H54 (cell line): ENCODE data around the gene SLC9A9.

ENCODE experiments used
- DNase-seq: peaks from one replicate; pipeline ENCODE4 v3.0.0; 2011; ENCODE audit warnings: low spot score, mixed read lengths; ENCODE audit not compliant: insufficient read length
- FAIRE-seq: peaks from 3 replicates; lab custom pipeline; 2011; peaks lifted over from hg19 to GRCh38; lab: Jason Lieb, UNC
- POLR2A ChIP-seq: IDR thresholded peaks from 2 replicates; pipeline ENCODE4 v1.6.1; 2011; ENCODE audit warnings: low read depth, mild to moderate bottlenecking, low read length

The SLC9A9 gene

DNA sequence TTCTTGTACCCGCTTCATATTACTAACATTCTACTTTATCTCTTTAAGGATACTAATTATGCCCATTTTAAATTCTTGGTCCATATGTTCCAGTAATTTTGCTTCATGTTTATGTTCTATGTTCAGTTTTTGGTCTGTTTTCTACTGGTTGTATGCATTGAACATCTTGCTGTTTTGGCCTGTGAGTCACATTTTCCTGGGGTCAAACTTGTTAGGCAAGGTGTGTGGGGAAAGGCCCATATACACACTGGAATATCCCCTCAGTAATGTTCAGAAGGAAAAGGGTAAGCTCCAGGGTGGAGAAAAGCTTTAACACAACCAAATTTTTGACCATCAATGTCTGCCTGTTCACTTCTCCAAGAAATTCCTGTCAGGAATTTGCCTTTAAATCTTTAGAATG is 337.7 kb downstream of the SLC9A9 start:
- TF ChIP-seq POLR2A, result no peak
- DNase-seq (no peak), FAIRE-seq (no peak)

GRCh38 chr3:143507735-143508580 is 340.3 kb downstream of the SLC9A9 start:
- FAIRE-seq (peak; percentile 95), DNase-seq (peak; percentile 6)
- TF ChIP-seq POLR2A, result no peak

DNA sequence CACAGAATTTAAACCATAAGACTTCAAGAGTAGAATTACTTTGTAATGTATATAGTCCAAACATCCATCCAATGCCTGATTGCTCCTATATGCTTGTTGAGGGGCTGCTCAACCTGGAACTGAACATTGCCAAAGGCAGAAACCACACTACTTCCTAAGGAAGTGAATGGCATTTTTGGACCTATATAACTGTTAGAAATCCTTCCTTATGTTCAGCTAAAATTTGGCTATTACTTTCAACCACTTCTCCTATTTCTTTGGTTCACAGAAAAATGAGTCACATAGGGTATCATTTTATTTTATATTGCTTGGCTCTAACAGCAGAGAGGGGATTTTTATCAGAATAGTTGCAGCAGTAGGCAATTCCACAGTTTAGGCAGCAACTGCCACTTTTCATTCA is 342.1 kb downstream of the SLC9A9 start:
- TF ChIP-seq POLR2A, result no peak
- DNase-seq (no peak), FAIRE-seq (no peak)

DNA sequence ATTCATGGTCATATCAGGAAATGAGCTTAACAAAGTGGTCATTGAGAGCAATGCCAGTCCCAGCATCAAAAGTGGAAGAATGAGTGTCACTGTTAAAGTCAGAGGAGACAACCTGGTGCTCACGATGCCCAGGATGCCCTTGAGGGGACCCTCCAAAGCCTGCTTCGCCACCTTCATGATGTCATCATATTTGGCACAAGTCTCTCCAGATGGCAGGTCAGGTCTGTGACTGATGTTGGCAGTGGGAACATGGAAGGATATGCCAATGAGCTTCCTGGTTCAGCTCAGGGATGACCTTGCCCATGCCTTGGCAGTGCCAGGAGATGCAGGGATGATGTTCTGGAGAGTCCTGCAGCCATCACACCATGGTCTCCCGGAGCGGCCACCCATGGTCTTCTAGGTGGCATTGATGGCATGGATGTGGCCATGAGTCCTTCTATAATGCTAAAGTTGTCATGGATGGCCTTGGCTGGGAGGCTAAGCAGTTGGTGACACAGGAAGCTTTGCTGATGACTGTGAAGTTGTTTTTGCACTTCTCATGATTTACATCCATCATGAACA is 344.9 kb downstream of the SLC9A9 start:
- FAIRE-seq, result no peak

GRCh38 chr3:143502081-143502480 is 346.2 kb downstream of the SLC9A9 start:
- FAIRE-seq (no peak), DNase-seq (no peak)
- no peak for TF ChIP-seq POLR2A

More for the DNA sequence above, 344.9 kb downstream of the SLC9A9 start:
- TF ChIP-seq POLR2A, result no peak
- no peak for DNase-seq

DNA sequence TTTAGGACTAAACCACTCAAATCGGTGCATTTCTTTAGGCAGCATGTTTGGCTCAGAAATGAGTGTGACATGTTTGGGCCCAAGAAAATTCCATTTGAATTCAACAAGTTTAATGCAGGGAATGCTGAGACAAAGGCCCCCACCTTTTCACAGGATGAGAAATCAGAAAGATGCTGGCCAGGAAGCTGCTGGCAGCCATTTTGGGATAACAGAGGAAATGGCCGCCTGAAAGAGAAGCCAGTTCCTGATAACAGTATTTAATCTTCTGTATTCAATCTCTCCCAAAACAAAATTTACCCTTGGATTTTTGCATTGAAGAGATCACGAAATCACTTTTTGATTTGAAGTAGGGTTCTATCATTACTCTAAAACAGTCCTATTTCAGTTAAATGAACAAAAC is 350.9 kb downstream of the SLC9A9 start:
- FAIRE-seq, result no peak
- no peak for DNase-seq
- TF ChIP-seq POLR2A, result no peak

GRCh38 chr3:143496191-143496590 is 352.1 kb downstream of the SLC9A9 start:
- TF ChIP-seq POLR2A, result no peak
- DNase-seq (no peak), FAIRE-seq (no peak)

DNA sequence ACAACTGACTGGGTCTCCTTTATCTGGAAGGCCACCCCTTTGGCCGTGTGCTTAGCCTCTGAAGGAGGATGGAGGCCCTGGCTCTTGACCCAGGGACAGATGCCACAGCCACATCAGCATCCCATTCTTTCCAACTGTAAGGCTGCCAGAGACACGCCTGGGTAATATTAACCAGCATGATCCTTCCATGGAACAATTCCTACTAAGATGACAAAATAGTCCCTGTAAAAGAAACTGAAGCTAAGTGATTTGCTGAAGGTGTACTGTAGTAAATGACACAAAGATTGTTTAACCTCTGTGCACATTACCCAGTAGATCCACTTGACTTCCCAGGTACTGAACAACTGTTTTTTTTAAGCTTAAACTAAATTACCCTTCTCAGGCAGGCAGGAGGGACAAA is 352.7 kb downstream of the SLC9A9 start:
- FAIRE-seq (no peak), DNase-seq (no peak)

GRCh38 chr3:143486611-143487010 is 361.7 kb downstream of the SLC9A9 start:
- DNase-seq (no peak), FAIRE-seq (no peak)
- TF ChIP-seq POLR2A, result no peak

More for the DNA sequence above, 352.7 kb downstream of the SLC9A9 start:
- TF ChIP-seq POLR2A, result no peak

DNA sequence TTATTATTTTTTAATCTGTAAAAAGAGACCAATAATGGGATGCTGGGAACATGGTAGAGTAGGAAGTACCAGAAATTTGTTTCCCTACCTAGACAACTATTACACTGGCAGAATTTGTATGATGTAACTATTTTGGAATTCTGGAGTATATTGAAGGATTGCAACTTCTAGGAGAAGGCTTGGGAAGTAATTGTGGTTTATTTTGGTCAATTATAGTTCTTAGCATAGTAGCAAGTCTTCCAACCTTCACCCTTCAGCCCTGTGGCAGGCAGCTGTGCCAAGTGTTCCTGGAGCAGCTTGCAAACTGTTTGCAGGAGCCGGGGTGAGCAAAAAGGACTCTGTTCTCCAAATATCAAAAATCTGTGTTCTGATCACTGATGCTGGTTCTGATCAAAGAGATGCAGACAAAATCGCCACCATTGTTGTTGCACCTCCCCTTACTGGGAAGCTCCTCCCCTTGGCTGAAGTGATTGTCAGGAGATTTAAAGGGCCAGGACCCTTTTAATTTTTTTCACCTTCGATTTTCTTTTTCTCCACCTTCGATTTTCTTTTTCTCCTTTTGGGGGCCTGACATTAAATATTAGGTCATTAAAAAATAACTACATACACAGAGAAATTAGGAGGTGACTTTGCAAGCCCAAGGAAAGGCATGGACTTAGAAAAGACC is 363.3 kb downstream of the SLC9A9 start:
- no peak for TF ChIP-seq POLR2A
- FAIRE-seq, result peak; percentile 58
- DNase-seq, result no peak

DNA sequence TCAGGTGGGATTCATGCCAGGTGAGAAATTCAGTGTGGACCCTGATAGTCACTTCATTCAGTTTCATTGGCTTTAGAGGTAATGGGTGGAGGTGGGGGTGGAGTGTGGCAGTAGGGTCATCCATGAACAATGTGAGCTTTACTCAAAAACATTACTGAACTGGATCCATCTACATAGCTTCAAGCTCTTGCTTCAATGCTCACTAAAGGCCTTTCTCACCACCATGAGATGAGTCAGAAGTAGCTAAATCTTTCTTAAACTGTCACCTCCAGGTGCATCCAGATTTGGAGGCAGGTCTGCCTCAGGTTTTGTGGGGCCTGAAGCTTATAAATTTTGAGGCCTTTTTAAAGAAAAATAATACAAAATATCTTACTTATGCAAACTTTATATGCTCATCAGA is 365.1 kb downstream of the SLC9A9 start:
- FAIRE-seq, result no peak
- no peak for DNase-seq
- no peak for TF ChIP-seq POLR2A

GRCh38 chr3:143482106-143483088 is 365.9 kb downstream of the SLC9A9 start:
- DNase-seq, result no peak
- no peak for FAIRE-seq
- TF ChIP-seq POLR2A, result no peak

- DNase-seq (no peak), FAIRE-seq (peak; percentile 75)
- no peak for TF ChIP-seq POLR2A
These were observed 367.9 kb downstream of the SLC9A9 start for GRCh38 chr3:143480344-143480743.

- TF ChIP-seq POLR2A, result no peak
- DNase-seq (no peak), FAIRE-seq (no peak)
These were observed 368.5 kb downstream of the SLC9A9 start for GRCh38 chr3:143479727-143480126.
